Glutamatergic neuron (in vitro differentiated cells): ENCODE measurements around the gene GPC2. TPM values are rescaled to one million over a fixed set of nuclear protein-coding genes. Genes with fewer than 3 reads are reported as not detected.
"Not testable (repeated sequence)": the region's sequence is repeated elsewhere in the genome, so short reads cannot be mapped to it uniquely, and the experiment has no call there.

Experiments
- DNase-seq: peaks from one replicate; pipeline ENCODE4 v3.0.0; 2022
- H3K27ac Mint-ChIP-seq: one replicate; pipeline ENCODE4 v1.8.0; 2020; ENCODE audit warnings: mild to moderate bottlenecking, mixed read lengths, inconsistent platforms; ENCODE audit not compliant: unreplicated experiment
- H3K27me3 Mint-ChIP-seq: one replicate; pipeline ENCODE4 v1.8.0; 2020; ENCODE audit warnings: mild to moderate bottlenecking, moderate library complexity, mixed read lengths, inconsistent platforms; ENCODE audit not compliant: unreplicated experiment
- H3K36me3 Mint-ChIP-seq: one replicate; pipeline ENCODE4 v1.8.0; 2020; ENCODE audit warnings: mild to moderate bottlenecking, mixed read lengths, inconsistent platforms; ENCODE audit not compliant: unreplicated experiment
- H3K4me1 Mint-ChIP-seq: one replicate; pipeline ENCODE4 v1.8.0; 2020; ENCODE audit warnings: mild to moderate bottlenecking, low read depth, mixed read lengths, inconsistent platforms; ENCODE audit not compliant: unreplicated experiment
- H3K4me3 Mint-ChIP-seq: one replicate; pipeline ENCODE4 v1.8.0; 2020; ENCODE audit warnings: mild to moderate bottlenecking, mixed read lengths, inconsistent platforms; ENCODE audit not compliant: unreplicated experiment
- H3K9me3 Mint-ChIP-seq: one replicate; pipeline ENCODE4 v1.8.0; 2020; ENCODE audit warnings: mild to moderate bottlenecking, moderate library complexity, mixed read lengths, inconsistent platforms; ENCODE audit not compliant: unreplicated experiment
- CTCF ChIP-seq: fragments of 200-600 bp; sonication (generic); IDR thresholded peaks from one replicate; pipeline ENCODE4 v1.5.0; 2021; ENCODE audit not compliant: partially characterized antibody, unreplicated experiment
- total RNA-seq: library from RNA; stranded (reverse); fragmentation: NEBNext Ultra II Directional; extraction: Animal tissue kit (Norgen Biotek cat#: 25700); gene quantifications from one replicate; pipeline ENCODE4 v1.2.1, GENCODE V29; 2021; ENCODE audit not compliant: unreplicated experiment

The GPC2 gene
- total RNA-seq, 1 donor from 2014 or later = 530 TPM

GRCh38 chr7:100137851-100138760, 39.1 kb downstream of the GPC2 start:
- no peak for TF ChIP-seq CTCF
- Mint-ChIP-seq H3K27me3 (peaks cover 3% of the 10 kb centered on the region), H3K27ac (no peak overlapping the region), H3K4me3 (no peak overlapping the region), H3K36me3 (no peaks in the 10 kb centered on the region), H3K4me1 (no peaks in the 10 kb centered on the region), H3K9me3 (no peaks in the 10 kb centered on the region)
- DNase-seq = no peak

DNA sequence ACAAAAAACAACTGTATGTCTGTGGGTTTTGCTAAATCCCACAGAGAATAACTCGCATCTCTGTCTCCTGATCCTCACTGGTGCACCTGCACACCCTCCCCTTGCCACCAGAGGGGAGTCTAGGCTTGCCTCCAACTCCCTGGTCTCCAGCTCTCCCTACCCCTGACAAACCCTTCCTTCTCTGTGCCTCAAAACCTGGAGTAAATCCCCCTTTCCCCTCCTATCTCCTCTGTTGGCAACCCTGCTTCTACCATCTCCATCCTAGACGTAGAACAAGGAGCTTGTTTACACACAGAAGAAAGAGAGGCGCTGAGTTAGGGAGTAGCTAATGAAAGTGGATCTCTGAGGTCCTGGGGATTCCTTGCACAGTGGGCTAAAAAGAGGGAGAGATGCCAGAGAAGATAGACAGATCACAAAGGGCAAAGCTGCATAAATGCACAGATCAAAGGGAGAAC, 44.5 kb downstream of the GPC2 start:
- Mint-ChIP-seq H3K4me1 (peaks cover 3% of the 10 kb centered on the region), H3K27ac (no peak overlapping the region), H3K27me3 (peaks cover 3% of the 10 kb centered on the region), H3K36me3 (no peaks in the 10 kb centered on the region), H3K4me3 (no peak overlapping the region), H3K9me3 (peaks cover 2% of the 10 kb centered on the region)
- peak; percentile 77 for DNase-seq
- TF ChIP-seq CTCF = peak; percentile 76

DNA sequence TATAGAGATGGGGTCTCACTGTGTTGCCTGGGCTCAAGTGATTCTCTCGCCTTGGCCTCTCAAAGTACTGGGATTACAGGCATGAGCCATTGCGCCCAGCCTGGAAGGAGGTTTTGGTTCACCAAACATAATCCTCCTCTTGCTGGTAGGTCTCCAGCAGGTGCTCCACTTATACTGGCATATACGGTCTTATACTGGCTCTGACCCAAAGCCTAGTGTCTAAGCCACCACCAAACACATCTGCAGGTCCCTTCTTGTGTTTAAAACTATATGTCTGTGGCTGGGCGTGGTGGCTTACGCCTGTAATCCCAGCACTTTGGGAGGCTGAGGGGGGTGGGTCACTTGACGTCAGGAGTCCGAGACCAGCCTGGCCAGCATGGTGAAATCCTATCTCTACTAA, 45.1 kb downstream of the GPC2 start:
- H3K27me3 Mint-ChIP-seq = peaks cover 3% of the 10 kb centered on the region
- H3K4me1 Mint-ChIP-seq = peaks cover 3% of the 10 kb centered on the region
- no peaks in the 10 kb centered on the region for H3K36me3 Mint-ChIP-seq
- no peak overlapping the region for H3K4me3 Mint-ChIP-seq
- TF ChIP-seq CTCF = no peak
- no peak for DNase-seq
- peaks cover 2% of the 10 kb centered on the region for H3K9me3 Mint-ChIP-seq
- H3K27ac Mint-ChIP-seq = no peak overlapping the region

DNA sequence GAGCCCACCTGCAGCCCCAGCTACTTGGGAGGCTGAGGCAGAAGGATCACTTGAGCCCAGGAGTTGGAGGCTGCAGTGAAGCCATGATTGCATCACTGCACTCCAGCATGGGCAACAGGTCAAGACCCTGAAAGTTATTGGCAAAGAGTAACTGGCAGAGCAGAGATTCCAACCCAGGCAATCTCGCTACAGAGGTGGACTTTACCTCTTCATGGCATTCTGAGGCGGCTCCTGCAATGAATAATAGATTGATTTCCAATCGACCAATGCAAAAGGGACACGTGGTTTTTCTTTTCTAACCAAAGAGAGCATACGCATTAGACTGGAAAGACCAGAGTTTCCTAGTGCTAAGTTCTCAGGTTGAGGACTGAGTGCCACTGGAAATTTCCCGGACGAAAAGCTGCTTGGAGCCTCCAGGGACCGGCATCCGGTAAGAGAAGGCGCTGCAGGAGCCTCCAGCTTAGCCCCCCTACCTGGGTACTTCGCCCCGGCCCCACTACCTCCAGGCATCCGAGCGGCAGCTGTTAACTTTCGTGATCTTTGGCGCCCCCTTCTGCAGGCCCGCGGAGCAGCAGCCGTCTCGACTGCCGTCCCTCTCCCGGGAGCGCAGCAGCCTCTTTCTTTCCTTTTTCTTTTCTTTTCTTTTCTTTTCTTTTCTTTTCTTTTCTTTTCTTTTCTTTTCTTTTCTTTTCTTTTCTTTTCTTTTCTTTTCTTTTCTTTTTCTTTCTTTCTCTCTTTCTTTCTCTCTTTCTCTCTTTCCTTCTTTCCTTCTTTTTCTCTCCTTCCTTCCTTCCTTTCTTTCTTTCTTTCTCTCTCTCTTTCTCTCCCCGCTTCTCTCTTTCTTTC, 46.4 kb downstream of the GPC2 start:
- H3K27me3 Mint-ChIP-seq = peaks cover 5% of the 10 kb centered on the region
- H3K4me1 Mint-ChIP-seq = peaks cover 3% of the 10 kb centered on the region
- H3K4me3 Mint-ChIP-seq = peak overlapping the region; percentile 34

GRCh38 chr7:100130220-100130607, 47.0 kb downstream of the GPC2 start:
- H3K27ac Mint-ChIP-seq, H3K27me3 Mint-ChIP-seq, H3K9me3 Mint-ChIP-seq: not testable (repeated sequence)

More for the DNA sequence above, 46.4 kb downstream of the GPC2 start:
- peak; percentile 87 for TF ChIP-seq CTCF
- H3K9me3 Mint-ChIP-seq = peaks cover 2% of the 10 kb centered on the region
- DNase-seq = peak; percentile 89
- H3K36me3 Mint-ChIP-seq = no peaks in the 10 kb centered on the region
- no peak overlapping the region for H3K27ac Mint-ChIP-seq

More at GRCh38 chr7:100130220-100130607, 47.0 kb downstream of the GPC2 start:
- H3K36me3 Mint-ChIP-seq, H3K4me1 Mint-ChIP-seq, H3K4me3 Mint-ChIP-seq, DNase-seq: not testable (repeated sequence)
